Endothelial cell of umbilical vein (primary cell): ENCODE measurements around the gene FLT1. TPM values are rescaled to one million over a fixed set of nuclear protein-coding genes. Genes with fewer than 3 reads are reported as not detected.

ENCODE experiments used
- BruUV-seq: library from RNA; stranded (reverse); fragments of 400-500 nt; replicated peaks from 2 replicates; lab custom pipeline; 2021; lab: Mats Ljungman, UMichigan
- CTCF ChIA-PET: fragments of 300-600, 350-600 bp; sonication (Branson Sonifier 250); formaldehyde crosslinking; loops from one replicate; lab custom pipeline; 2021; ENCODE audit warnings: antibody characterized with exemption, inconsistent platforms; lab: Charles Lee
- POLR2A ChIA-PET: fragments of 300-600, 350-600 bp; sonication (Branson Sonifier 250); formaldehyde crosslinking; loops from one replicate; lab custom pipeline; 2021; ENCODE audit warnings: antibody characterized with exemption, inconsistent platforms; lab: Charles Lee
- DNase-seq: peaks from one replicate; pipeline ENCODE4 v3.0.0-alpha.2; 2011; ENCODE audit warnings: low read depth, low spot score
- FAIRE-seq: peaks from 2 replicates; lab custom pipeline; 2011; peaks lifted over from hg19 to GRCh38; lab: Jason Lieb, UNC
- H2AFZ ChIP-seq: 2 replicates; pipeline ENCODE4 v1.6.0; 2012; ENCODE audit warnings: low read depth, low read length, control low read depth, inconsistent platforms
- H3K27ac ChIP-seq: 2 replicates; pipeline ENCODE4 v1.5.1; 2011; ENCODE audit warnings: low read depth, mild to moderate bottlenecking, control low read depth, low read length, moderate library complexity; ENCODE audit not compliant: insufficient read depth
- H3K27me3 ChIP-seq, 2 experiments: 2 replicates each; pipeline versions ENCODE4 v1.6.0 to v1.6.1; 2011; ENCODE audit warnings: low read length in 2 of 2, mixed read lengths in 1 of 2; ENCODE audit not compliant: control insufficient read depth in 2 of 2, insufficient read depth in 2 of 2
- H3K36me3 ChIP-seq, 2 experiments: 2 replicates in 1 of 2; 3 replicates in 1 of 2; pipeline ENCODE4 v1.5.1; 2011; ENCODE audit warnings: low read length in 2 of 2, mild to moderate bottlenecking in 1 of 2, moderate library complexity in 1 of 2; ENCODE audit not compliant: control insufficient read depth in 2 of 2, insufficient read depth in 2 of 2; ENCODE audit errors: extremely low read depth in 1 of 2
- H3K4me1 ChIP-seq: 3 replicates; pipeline ENCODE4 v1.5.1; 2011; ENCODE audit warnings: mild to moderate bottlenecking, low read length; ENCODE audit not compliant: control insufficient read depth, insufficient read depth; ENCODE audit errors: extremely low read depth
- H3K4me2 ChIP-seq: 2 replicates; pipeline ENCODE4 v1.6.1; 2011; ENCODE audit warnings: low read length, control low read depth, mixed read lengths; ENCODE audit not compliant: insufficient read depth
- H3K4me3 ChIP-seq, 3 experiments: fragments of 200-600 bp in 1 of 3; sonication (generic), shearing (Covaris generic) in 1 of 3; replicated peaks in 1 of 3; 2 replicates each; pipeline ENCODE4 v1.5.1; 2011 to 2016; ENCODE audit warnings: control low read depth in 3 of 3, low read length in 3 of 3, mild to moderate bottlenecking in 2 of 3, inconsistent platforms in 1 of 3, low read depth in 1 of 3, moderate library complexity in 1 of 3; ENCODE audit not compliant: insufficient read depth in 1 of 3
- H3K79me2 ChIP-seq: 2 replicates; pipeline ENCODE4 v1.6.0; 2012; ENCODE audit warnings: low read length, inconsistent platforms; ENCODE audit not compliant: control insufficient read depth, insufficient read depth
- H3K9ac ChIP-seq: replicated peaks from 2 replicates; pipeline ENCODE3; 2011; ENCODE audit warnings: low read length, control low read depth; ENCODE audit not compliant: insufficient read depth; ENCODE audit errors: extremely low read depth
- H3K9me1 ChIP-seq: replicated peaks from 3 replicates; pipeline ENCODE4 v1.6.0; 2011; ENCODE audit warnings: mild to moderate bottlenecking, low read length; ENCODE audit not compliant: control insufficient read depth, insufficient read depth; ENCODE audit errors: extremely low read depth
- H3K9me3 ChIP-seq: replicated peaks from 2 replicates; pipeline ENCODE4 v1.5.1; 2012; ENCODE audit warnings: low read length, inconsistent platforms; ENCODE audit not compliant: control insufficient read depth, insufficient read depth
- H4K20me1 ChIP-seq: replicated peaks from 2 replicates; pipeline ENCODE3; 2011; ENCODE audit warnings: mild to moderate bottlenecking, low read length; ENCODE audit not compliant: control insufficient read depth, insufficient read depth; ENCODE audit errors: extremely low read depth
- CTCF ChIP-seq, 2 donors: IDR thresholded peaks; 1 replicate in 1 of 2; 2 replicates in 1 of 2; pipeline ENCODE4 v1.5.1; 2011; ENCODE audit warnings: low read length in 2 of 2, mild to moderate bottlenecking in 2 of 2, moderate library complexity in 2 of 2, control low read depth in 1 of 2, inconsistent platforms in 1 of 2, low read depth in 1 of 2; ENCODE audit not compliant: insufficient read depth in 1 of 2; ENCODE audit errors: extremely low read depth in 1 of 2
- EZH2 ChIP-seq: IDR thresholded peaks from 2 replicates; pipeline ENCODE4 v1.6.1; 2012; ENCODE audit warnings: borderline replicate concordance, low read depth, mild to moderate bottlenecking, moderate library complexity, low read length, inconsistent platforms; ENCODE audit not compliant: severe bottlenecking
- FOS ChIP-seq: IDR thresholded peaks from 2 replicates; pipeline ENCODE4 v1.6.1; 2011; ENCODE audit warnings: mild to moderate bottlenecking, low read length, moderate library complexity, borderline replicate concordance; ENCODE audit not compliant: insufficient read depth
- GATA2 ChIP-seq: IDR thresholded peaks from 2 replicates; pipeline ENCODE4 v1.7.0; 2011; ENCODE audit warnings: low read depth, mild to moderate bottlenecking, moderate library complexity, mixed read lengths, low read length; ENCODE audit not compliant: insufficient read length, insufficient read depth
- JUN ChIP-seq: IDR thresholded peaks from 2 replicates; pipeline ENCODE4 v1.6.1; 2011; ENCODE audit warnings: borderline replicate concordance, low read depth; ENCODE audit not compliant: insufficient read length, insufficient read depth
- MAX ChIP-seq: IDR thresholded peaks from 2 replicates; pipeline ENCODE4 v1.6.1; 2011; ENCODE audit not compliant: insufficient read depth, insufficient read length
- MYC ChIP-seq: IDR thresholded peaks from one replicate; pipeline ENCODE4 v1.6.1; 2011; ENCODE audit warnings: mild to moderate bottlenecking, low read depth, low read length
- POLR2A ChIP-seq: IDR thresholded peaks from 2 replicates; pipeline ENCODE4 v1.6.1; 2012; ENCODE audit warnings: low read depth, mild to moderate bottlenecking, control low read depth, low read length
- POLR2AphosphoS5 ChIP-seq: IDR thresholded peaks from 2 replicates; pipeline ENCODE4 v1.6.1; 2012; ENCODE audit warnings: low read depth, mild to moderate bottlenecking, control low read depth, low read length, moderate library complexity; ENCODE audit not compliant: insufficient read depth
- dilution Hi-C: fragments of 300-500 bp; cut with MboI; formaldehyde crosslinking; loops from one replicate; pipeline ENCODE4 v1.15.0; 2019; ENCODE audit warnings: low sequenced_read_pairs; ENCODE audit not compliant: extremely low pct_ligation_motif_present
- intact Hi-C: fragments of 100-400 bp; cut with micrococcal nuclease; formaldehyde crosslinking; loops from one replicate; pipeline ENCODE4 v1.10.0; 2022
- polyA plus RNA-seq, 4 experiments: library from polyadenylated mRNA; depleted of rRNA in 3 of 4; stranded (reverse) in 3 of 4; unstranded in 1 of 4; fragments of >200 nt; gene quantifications; 2 replicates each; pipeline versions ENCODE4 v1.2.1 to v1.2.3, GENCODE V29; 2011 to 2012; ENCODE audit warnings: missing spikeins in 1 of 4
- total RNA-seq: library from RNA; stranded (reverse); gene quantifications from 2 replicates; pipeline ENCODE4 v1.2.3, GENCODE V29; 2021

The FLT1 gene
- total and polyA plus RNA-seq, 2 donors (not counting 3 experiments of a cell fraction or from before 2014, with no cell fraction given), result 16.0 to 104 TPM

DNA sequence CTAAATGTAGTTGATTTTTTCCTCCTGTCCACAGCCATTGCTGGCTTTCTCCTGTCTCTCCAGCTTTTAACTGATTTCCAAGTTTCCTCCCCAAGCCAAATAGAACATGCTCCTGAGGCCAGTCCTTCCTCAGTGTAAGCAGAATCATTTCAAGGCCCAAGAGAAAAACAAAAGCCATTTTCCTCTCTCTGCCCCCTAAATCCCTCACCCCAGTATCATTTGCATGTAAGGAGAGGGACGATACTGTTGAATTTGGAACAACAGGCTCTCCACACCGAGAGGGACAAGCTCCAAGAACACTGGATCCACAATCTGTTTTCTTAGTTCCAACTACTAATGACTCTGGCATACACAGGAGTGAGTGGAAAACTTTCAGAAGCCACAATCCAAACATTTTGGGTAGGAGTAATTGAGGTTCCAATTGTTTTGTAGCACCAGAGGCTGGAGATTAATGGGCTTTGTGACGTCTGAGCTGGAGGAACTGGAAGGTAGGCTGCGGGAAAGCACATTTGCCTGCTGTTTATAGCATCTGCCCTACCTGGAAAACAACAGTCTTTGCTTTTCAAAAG is 156.8 kb downstream of the FLT1 start:
- dilution Hi-C loops, result no loop called here
- H3K9me1 ChIP-seq, result no peaks in the 10 kb centered on the region
- H3K27ac ChIP-seq, result peak overlapping the region; percentile 80
- no peak overlapping the region for H3K4me3 ChIP-seq
- no peaks in the 10 kb centered on the region for H4K20me1 ChIP-seq
- H3K36me3 ChIP-seq, result peaks cover 0 to 2% of the 10 kb centered on the region in 2 experiments
- H3K27me3 ChIP-seq, result no peaks in the 10 kb centered on the region
- DNase-seq, result peak; percentile 54
- intact Hi-C loops, result no loop called here
- peak overlapping the region; percentile 53 for H3K9ac ChIP-seq
- H3K9me3 ChIP-seq, result no peaks in the 10 kb centered on the region
- no peak overlapping the region for H2AFZ ChIP-seq
- BruUV-seq, result TSS peak; percentile 66
- peak overlapping the region; percentile 20 for H3K4me2 ChIP-seq
- CTCF ChIA-PET, result interaction anchor here (0.8 to 3.9 kb wide), 6 partner anchors 9 to 459 kb away, joined by 3 to 22 read pairs (median 4); no protein-coding TSS in a partner anchor
- H3K79me2 ChIP-seq, result no peaks in the 10 kb centered on the region
- POLR2A ChIA-PET, result interaction anchor here (0.9 kb wide), 1 partner anchor 9 kb away, joined by 3 read pairs; no protein-coding TSS in a partner anchor
- no peak for FAIRE-seq
- H3K4me1 ChIP-seq, result peaks cover 74% of the 10 kb centered on the region
- TF ChIP-seq GATA2 (no peak), FOS (no peak), CTCF (IDR thresholded peaks at IDR 0.05; ENCODE audit: extremely low read depth in 1 of 2, insufficient read depth in 1 of 2, low read depth in 1 of 2, low read length in 2 of 2) (no peak), POLR2A (no peak), MAX (no peak), MYC (no peak), JUN (no peak), EZH2 (no peak), POLR2AphosphoS5 (no peak)
